ENCODE measurements around the gene KDM4C.

DNA sequence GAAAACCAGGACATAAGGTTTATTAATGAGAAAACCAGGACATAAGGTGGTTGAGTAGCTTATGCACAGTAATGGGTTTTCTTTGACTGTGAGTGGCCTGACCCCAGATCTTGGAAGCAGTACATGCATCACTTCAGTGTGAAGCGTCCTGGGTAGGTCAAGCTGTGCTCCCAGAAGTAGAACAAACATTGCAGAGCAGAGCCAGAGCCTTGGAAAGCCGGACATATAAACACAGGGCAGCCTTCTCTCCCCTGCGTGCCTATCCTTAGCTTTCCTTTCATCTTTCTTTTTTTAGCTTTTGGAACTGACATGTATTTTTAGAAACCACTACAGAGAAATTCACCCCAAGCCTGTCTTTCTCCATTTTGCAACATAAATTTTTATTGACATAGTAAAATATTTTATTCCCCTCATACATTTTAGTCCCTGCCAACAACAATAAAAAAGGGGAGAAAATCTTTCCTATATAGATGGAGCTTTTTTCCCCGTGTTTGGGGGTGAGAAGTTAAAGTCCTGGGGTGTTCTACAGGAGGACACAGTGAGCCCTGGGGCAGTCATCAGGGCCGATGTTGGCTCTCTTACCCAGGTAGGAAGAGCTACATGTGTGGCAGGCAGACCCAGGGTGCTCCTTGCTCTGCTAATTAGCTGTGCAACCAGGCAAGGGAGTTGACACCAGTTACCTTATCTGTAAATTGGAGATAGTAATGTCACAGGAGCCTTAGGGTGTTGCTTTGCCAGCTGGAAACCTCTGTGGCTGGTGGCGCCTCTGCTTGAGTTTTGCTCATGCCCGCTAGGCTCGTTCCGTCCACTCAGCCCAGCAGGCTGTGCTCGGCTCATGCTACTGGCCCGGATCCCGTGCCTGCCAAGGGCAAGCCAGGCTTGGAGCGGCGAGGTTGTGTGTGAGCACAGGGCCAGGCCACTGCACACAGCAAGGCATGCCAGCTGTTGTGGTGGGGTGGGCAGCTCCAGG, 389.6 kb downstream of the KDM4C start:
- TF ChIP-seq, protein P1, sequence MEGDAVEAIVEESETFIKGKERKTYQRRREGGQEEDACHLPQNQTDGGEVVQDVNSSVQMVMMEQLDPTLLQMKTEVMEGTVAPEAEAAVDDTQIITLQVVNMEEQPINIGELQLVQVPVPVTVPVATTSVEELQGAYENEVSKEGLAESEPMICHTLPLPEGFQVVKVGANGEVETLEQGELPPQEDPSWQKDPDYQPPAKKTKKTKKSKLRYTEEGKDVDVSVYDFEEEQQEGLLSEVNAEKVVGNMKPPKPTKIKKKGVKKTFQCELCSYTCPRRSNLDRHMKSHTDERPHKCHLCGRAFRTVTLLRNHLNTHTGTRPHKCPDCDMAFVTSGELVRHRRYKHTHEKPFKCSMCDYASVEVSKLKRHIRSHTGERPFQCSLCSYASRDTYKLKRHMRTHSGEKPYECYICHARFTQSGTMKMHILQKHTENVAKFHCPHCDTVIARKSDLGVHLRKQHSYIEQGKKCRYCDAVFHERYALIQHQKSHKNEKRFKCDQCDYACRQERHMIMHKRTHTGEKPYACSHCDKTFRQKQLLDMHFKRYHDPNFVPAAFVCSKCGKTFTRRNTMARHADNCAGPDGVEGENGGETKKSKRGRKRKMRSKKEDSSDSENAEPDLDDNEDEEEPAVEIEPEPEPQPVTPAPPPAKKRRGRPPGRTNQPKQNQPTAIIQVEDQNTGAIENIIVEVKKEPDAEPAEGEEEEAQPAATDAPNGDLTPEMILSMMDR (IDR thresholded peaks at IDR 0.05; ENCODE audit: control extremely low read depth in 1 of 3, insufficient read depth in 1 of 3, low read depth in 1 of 3, low read length in 3 of 3) = no peak
- TF ChIP-seq SIX5 (IDR thresholded peaks at IDR 0.05; ENCODE audit: low read depth, low read length) (no peak), POLR2AphosphoS5 (IDR thresholded peaks at IDR 0.05; ENCODE audit: low read depth, low read length) (no peak), SP2 (IDR thresholded peaks at IDR 0.05; ENCODE audit: low read length) (no peak)

Measured in H1 (cell line).